MCF 10A (cell line): ENCODE results near the gene MT1E. TPM values are rescaled to one million over a fixed set of nuclear protein-coding genes. Genes with fewer than 3 reads are reported as not detected.

Source experiments
- BruUV-seq: library from RNA; stranded (reverse); fragments of 400-500 nt; replicated peaks from 2 replicates; lab custom pipeline; 2021; lab: Mats Ljungman, UMichigan
- CTCF ChIA-PET: fragments of 300-600 bp; sonication (Branson Sonifier 250); formaldehyde crosslinking; extraction: SDS; loops from one replicate; lab custom pipeline; 2021; ENCODE audit warnings: antibody characterized with exemption, inconsistent platforms; lab: Yijun Ruan, JAX
- POLR2A ChIA-PET: fragments of 300-600, 350-650 bp; sonication (Branson Sonifier 250); formaldehyde crosslinking; extraction: SDS; loops from one replicate; lab custom pipeline; 2020; ENCODE audit warnings: antibody characterized with exemption, inconsistent platforms; lab: Yijun Ruan, JAX
- DNase-seq: peaks from one replicate; pipeline ENCODE4 v3.0.0-alpha.2; 2018; ENCODE audit not compliant: unreplicated experiment
- H3K27ac Mint-ChIP-seq: one replicate; pipeline ENCODE4 v1.8.0; 2022; ENCODE audit warnings: mild to moderate bottlenecking, low read depth, mixed read lengths; ENCODE audit not compliant: unreplicated experiment
- H3K27me3 Mint-ChIP-seq: one replicate; pipeline ENCODE4 v1.8.0; 2022; ENCODE audit warnings: mixed read lengths; ENCODE audit not compliant: insufficient read depth, unreplicated experiment
- H3K36me3 Mint-ChIP-seq: one replicate; pipeline ENCODE4 v1.8.0; 2022; ENCODE audit warnings: mild to moderate bottlenecking, moderate library complexity, mixed read lengths; ENCODE audit not compliant: insufficient read depth, unreplicated experiment
- H3K4me1 Mint-ChIP-seq: one replicate; pipeline ENCODE4 v1.8.0; 2022; ENCODE audit warnings: mixed read lengths; ENCODE audit not compliant: insufficient read depth, unreplicated experiment
- H3K4me3 Mint-ChIP-seq: one replicate; pipeline ENCODE4 v1.8.0; 2022; ENCODE audit warnings: mild to moderate bottlenecking, moderate library complexity, mixed read lengths; ENCODE audit not compliant: unreplicated experiment
- H3K9me3 Mint-ChIP-seq: one replicate; pipeline ENCODE4 v1.8.0; 2022; ENCODE audit warnings: mixed read lengths; ENCODE audit not compliant: unreplicated experiment
- CTCF ChIP-seq: fragments of 200-600 bp; IDR thresholded peaks from one replicate; pipeline ENCODE4 v1.8.0; 2022; ENCODE audit warnings: antibody characterized with exemption, mild to moderate bottlenecking; ENCODE audit not compliant: unreplicated experiment
- intact Hi-C: fragments of 100-400 bp; cut with micrococcal nuclease; formaldehyde crosslinking; loops from 2 replicates; pipeline ENCODE4 v1.14.1; 2022
- total RNA-seq: library from RNA; stranded (reverse); gene quantifications from 2 replicates; pipeline ENCODE4 v1.2.3, GENCODE V29; 2022

Gene MT1E
- total RNA-seq, 1 experiment from 2014 or later: 934 TPM

- TF ChIP-seq CTCF: no peak
- Mint-ChIP-seq H3K4me3 (no peak overlapping the region), H3K36me3 (no peaks in the 10 kb centered on the region), H3K4me1 (peaks cover 16% of the 10 kb centered on the region), H3K27me3 (no peaks in the 10 kb centered on the region), H3K27ac (peak overlapping the region; percentile 29), H3K9me3 (no peaks in the 10 kb centered on the region)
- ChIA-PET CTCF (interaction anchor here (1.3 kb wide), 1 partner anchor 9 kb away, joined by 5 read pairs; the partner anchor contains the start of gene MT1E), POLR2A (interaction anchor here (1.6 kb wide), 1 partner anchor 12 kb away, joined by 4 read pairs; no protein-coding TSS in a partner anchor)
- DNase-seq: no peak
- no TSS peak for BruUV-seq
- intact Hi-C loops: no loop called here
These were observed 9.3 kb downstream of the MT1E start for GRCh38 chr16:56634715-56635440.

GRCh38 chr16:56635441-56635967, 9.9 kb downstream of the MT1E start:
- no TSS peak for BruUV-seq
- no peak overlapping the region for H3K27ac Mint-ChIP-seq
- ChIA-PET CTCF (interaction anchor here (1.6 kb wide), 1 partner anchor 31 kb away, joined by 7 read pairs; no protein-coding TSS in a partner anchor), POLR2A (interaction anchor here (2.0 kb wide), 1 partner anchor 29 kb away, joined by 4 read pairs; no protein-coding TSS in a partner anchor)
- no peak for DNase-seq
- peaks cover 16% of the 10 kb centered on the region for H3K4me1 Mint-ChIP-seq
- no peaks in the 10 kb centered on the region for H3K27me3 Mint-ChIP-seq
- H3K9me3 Mint-ChIP-seq: no peaks in the 10 kb centered on the region
- intact Hi-C loops: no loop called here
- no peak for TF ChIP-seq CTCF
- no peak overlapping the region for H3K4me3 Mint-ChIP-seq
- no peaks in the 10 kb centered on the region for H3K36me3 Mint-ChIP-seq

GRCh38 chr16:56636616-56637413, 11.2 kb downstream of the MT1E start:
- peaks cover 16% of the 10 kb centered on the region for H3K4me1 Mint-ChIP-seq
- intact Hi-C loops: no loop called here

More at GRCh38 chr16:56636616-56637413, 11.2 kb downstream of the MT1E start:
- Mint-ChIP-seq H3K4me3 (no peak overlapping the region), H3K27ac (no peak overlapping the region), H3K9me3 (no peaks in the 10 kb centered on the region), H3K36me3 (no peaks in the 10 kb centered on the region), H3K27me3 (no peaks in the 10 kb centered on the region)
- TF ChIP-seq CTCF: no peak
- ChIA-PET POLR2A (interaction anchor here (0.7 to 2.1 kb wide), 10 partner anchors 8 to 45 kb away, joined by 3 to 11 read pairs (median 4); partner anchors contain the start of genes MT1E and MT1X), CTCF (interaction anchor here (1.6 kb wide), 1 partner anchor 32 kb away, joined by 7 read pairs; no protein-coding TSS in a partner anchor)
- no peak for DNase-seq
- no TSS peak for BruUV-seq
